Endodermal cell (in vitro differentiated cells): ENCODE measurements around the gene CCDC191. TPM values are rescaled to one million over a fixed set of nuclear protein-coding genes. Genes with fewer than 3 reads are reported as not detected.

ENCODE experiments used
- DNase-seq: peaks from one replicate; pipeline ENCODE4 v3.0.0-alpha.2; 2017
- H3K27ac ChIP-seq: 2 replicates; pipeline ENCODE4 v1.5.1; 2013; ENCODE audit warnings: mild to moderate bottlenecking, low read depth, low read length, moderate library complexity
- H3K27me3 ChIP-seq: 2 replicates; pipeline ENCODE4 v1.6.1; 2013; ENCODE audit warnings: mild to moderate bottlenecking, low read length, moderate library complexity; ENCODE audit not compliant: insufficient read depth, control insufficient read depth, poor library complexity, severe bottlenecking
- H3K36me3 ChIP-seq: 2 replicates; pipeline ENCODE4 v1.7.0; 2013; ENCODE audit warnings: mild to moderate bottlenecking, low read length, moderate library complexity; ENCODE audit not compliant: control insufficient read depth, insufficient read depth
- H3K4me1 ChIP-seq: one replicate; pipeline ENCODE4 v1.7.0; 2013; ENCODE audit warnings: low read length; ENCODE audit not compliant: control insufficient read depth, insufficient read depth
- H3K4me3 ChIP-seq: 2 replicates; pipeline ENCODE4 v1.5.1; 2013; ENCODE audit warnings: mild to moderate bottlenecking, low read length, moderate library complexity
- H3K9ac ChIP-seq: 2 replicates; pipeline ENCODE4 v1.6.1; 2013; ENCODE audit warnings: mild to moderate bottlenecking, low read length, moderate library complexity; ENCODE audit not compliant: poor library complexity, severe bottlenecking; ENCODE audit errors: extremely low read depth
- H3K9me3 ChIP-seq: 2 replicates; pipeline ENCODE4 v1.6.1; 2013; ENCODE audit warnings: mild to moderate bottlenecking, low read length, moderate library complexity; ENCODE audit not compliant: control insufficient read depth
- H3K27ac Mint-ChIP-seq: 2 replicates; pipeline ENCODE4 v1.8.0; 2020; ENCODE audit warnings: mixed read lengths
- H3K27me3 Mint-ChIP-seq: 2 replicates; pipeline ENCODE4 v1.8.0; 2021; ENCODE audit warnings: mild to moderate bottlenecking, mixed read lengths; ENCODE audit not compliant: insufficient read depth
- H3K36me3 Mint-ChIP-seq: 2 replicates; pipeline ENCODE4 v1.8.0; 2020; ENCODE audit warnings: low read depth, mixed read lengths
- H3K4me1 Mint-ChIP-seq: 2 replicates; pipeline ENCODE4 v1.8.0; 2020; ENCODE audit warnings: mixed read lengths
- H3K4me3 Mint-ChIP-seq: 2 replicates; pipeline ENCODE4 v1.8.0; 2020; ENCODE audit warnings: mild to moderate bottlenecking, moderate library complexity, mixed read lengths
- H3K9me3 Mint-ChIP-seq: 2 replicates; pipeline ENCODE4 v1.8.0; 2020; ENCODE audit warnings: mild to moderate bottlenecking, mixed read lengths
- CTCF ChIP-seq: fragments of 200-600 bp; sonication (generic); conservative IDR thresholded peaks from 2 replicates; pipeline ENCODE4 v1.5.0; 2021; ENCODE audit warnings: antibody characterized with exemption, mild to moderate bottlenecking
- WGBS, 2 experiments: methylation state at CpG; one replicate each; pipeline versions ENCODE4 v1.1.5 to v1.1.7; 2013; ENCODE audit warnings: missing lambda C conversion rate in 2 of 2, mixed read lengths in 1 of 2; ENCODE audit not compliant: insufficient coverage in 1 of 2, insufficient read length in 1 of 2; 5-methylcytosine and 5-hydroxymethylcytosine counted together
- total RNA-seq, 2 donors: library from RNA; stranded (reverse); fragmentation: NEBNext Ultra II Directional in 1 of 2; extraction: Animal tissue kit (Norgen Biotek cat#: 25700) in 1 of 2; gene quantifications; 2 replicates in 1 of 2; 3 replicates in 1 of 2; pipeline ENCODE4 v1.2.1, GENCODE V29; 2021

The CCDC191 gene
- total RNA-seq, 2 donors from 2014 or later = 4.4 to 6.1 TPM

DNA sequence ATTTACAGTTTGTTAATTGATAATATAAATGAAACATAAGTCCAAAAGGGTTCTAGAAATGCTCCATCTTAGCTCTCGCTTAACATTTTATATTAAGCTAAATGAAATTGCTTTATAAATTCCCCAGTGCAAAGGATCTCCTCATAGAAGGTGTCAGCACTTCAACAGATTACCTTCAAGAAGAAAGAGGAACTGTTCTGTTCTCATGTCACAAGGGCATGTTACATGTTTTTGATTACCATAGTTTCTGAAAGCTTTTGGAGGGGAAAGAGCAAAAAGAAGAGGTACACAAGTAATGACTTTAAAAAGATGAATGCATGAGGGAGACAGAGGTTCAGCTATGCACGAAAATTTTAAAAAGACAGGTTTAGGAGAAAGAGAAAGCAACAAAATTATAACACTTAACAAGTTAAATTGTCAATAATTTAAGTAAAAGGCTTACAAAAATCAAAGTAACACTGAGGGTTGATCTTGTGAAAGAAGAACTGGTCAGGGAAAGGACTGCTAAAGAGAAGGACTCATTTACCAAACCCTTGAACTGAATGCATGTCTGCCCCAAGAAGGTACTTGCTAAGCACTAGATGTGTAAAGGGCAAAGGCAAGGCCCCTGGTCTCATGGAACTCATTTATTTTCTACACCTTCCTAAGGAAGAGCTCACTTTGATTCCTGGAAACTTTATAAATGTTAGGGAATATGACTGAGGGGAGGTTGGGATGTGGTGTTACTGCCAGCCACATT is 45.1 kb downstream of the CCDC191 start:
- Histone ChIP-seq H3K27ac (no peak overlapping the region), H3K27me3 (no peaks in the 10 kb centered on the region), H3K36me3 (no peaks in the 10 kb centered on the region), H3K4me3 (no peak overlapping the region), H3K4me1 (no peaks in the 10 kb centered on the region), H3K9me3 (no peaks in the 10 kb centered on the region), H3K9ac (no peak overlapping the region)
- peaks cover under 1% of the 10 kb centered on the region for H3K9me3 Mint-ChIP-seq
- WGBS, 2 experiments = 94% methylated on average over 1 of the region's 2 CpGs; no CpG with 5 or more reads in 1 of the 2 experiments
- no peaks in the 10 kb centered on the region for H3K36me3 Mint-ChIP-seq
- H3K27me3 Mint-ChIP-seq = no peaks in the 10 kb centered on the region
- H3K4me1 Mint-ChIP-seq = no peaks in the 10 kb centered on the region
- DNase-seq = no peak
- no peak overlapping the region for H3K27ac Mint-ChIP-seq
- no peak overlapping the region for H3K4me3 Mint-ChIP-seq
- TF ChIP-seq CTCF = no peak

DNA sequence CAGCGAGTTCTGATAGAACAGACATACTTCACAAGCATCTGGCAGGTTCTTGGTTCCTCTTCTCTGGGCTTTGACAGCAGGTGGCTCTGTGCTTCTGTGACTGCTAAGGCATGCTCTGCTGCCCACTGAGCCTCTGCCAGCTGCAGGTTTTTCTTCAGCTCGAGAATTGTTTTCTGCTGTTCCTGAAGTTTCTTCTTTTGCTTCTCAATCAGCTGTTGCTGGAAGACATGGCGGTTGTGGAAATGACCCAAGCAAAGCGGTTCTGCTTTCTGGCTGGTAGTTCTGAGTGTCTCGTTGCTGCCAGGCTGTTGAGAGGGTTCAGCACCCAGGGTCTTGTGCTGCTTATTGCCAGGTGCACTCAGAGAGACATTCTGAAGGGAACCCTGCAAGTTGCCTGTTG is 50.8 kb downstream of the CCDC191 start:
- H3K4me1 ChIP-seq = no peaks in the 10 kb centered on the region
- no peak for DNase-seq
- Mint-ChIP-seq H3K4me1 (no peaks in the 10 kb centered on the region), H3K9me3 (peaks cover 14% of the 10 kb centered on the region), H3K36me3 (peaks cover 16% of the 10 kb centered on the region), H3K27ac (no peak overlapping the region), H3K27me3 (peaks cover 3% of the 10 kb centered on the region), H3K4me3 (no peak overlapping the region)
- H3K9me3 ChIP-seq = no peaks in the 10 kb centered on the region
- no peak overlapping the region for H3K4me3 ChIP-seq
- no peaks in the 10 kb centered on the region for H3K27me3 ChIP-seq
- no peak overlapping the region for H3K27ac ChIP-seq
- H3K36me3 ChIP-seq = no peaks in the 10 kb centered on the region
- no peak for TF ChIP-seq CTCF
- WGBS, 2 experiments = 90 to 93% methylated on average over 5 of the region's 5 CpGs
- no peak overlapping the region for H3K9ac ChIP-seq

GRCh38 chr3:113985541-113985940 is 70.8 kb downstream of the CCDC191 start:
- Mint-ChIP-seq H3K27ac (no peak overlapping the region), H3K4me3 (no peak overlapping the region), H3K9me3 (no peaks in the 10 kb centered on the region), H3K4me1 (peaks cover 5% of the 10 kb centered on the region), H3K36me3 (peaks cover 5% of the 10 kb centered on the region), H3K27me3 (no peaks in the 10 kb centered on the region)
- WGBS, 2 experiments = 89% methylated on average over 4 of the region's 4 CpGs; no CpG with 5 or more reads in 1 of the 2 experiments
- no peaks in the 10 kb centered on the region for H3K36me3 ChIP-seq
- no peak overlapping the region for H3K9ac ChIP-seq
- DNase-seq = no peak
- peaks cover 4% of the 10 kb centered on the region for H3K4me1 ChIP-seq
- peak overlapping the region; percentile 40 for H3K27ac ChIP-seq
- H3K4me3 ChIP-seq = no peak overlapping the region
- no peak for TF ChIP-seq CTCF
- peaks cover 5% of the 10 kb centered on the region for H3K9me3 ChIP-seq
- H3K27me3 ChIP-seq = no peaks in the 10 kb centered on the region
